Cerebellar cortex (tissue), 1 donor: Measurements from ENCODE around the gene CDX1.

Experiments
- DNase-seq: peaks from one replicate; pipeline ENCODE4 v3.0.0-alpha.2; 2015; ENCODE audit warnings: low spot score

The CDX1 gene

GRCh38 chr5:150184006-150184405, 17.4 kb downstream of the CDX1 start:
- no peak for DNase-seq

GRCh38 chr5:150184990-150185912, 18.7 kb downstream of the CDX1 start:
- DNase-seq, result no peak

DNA sequence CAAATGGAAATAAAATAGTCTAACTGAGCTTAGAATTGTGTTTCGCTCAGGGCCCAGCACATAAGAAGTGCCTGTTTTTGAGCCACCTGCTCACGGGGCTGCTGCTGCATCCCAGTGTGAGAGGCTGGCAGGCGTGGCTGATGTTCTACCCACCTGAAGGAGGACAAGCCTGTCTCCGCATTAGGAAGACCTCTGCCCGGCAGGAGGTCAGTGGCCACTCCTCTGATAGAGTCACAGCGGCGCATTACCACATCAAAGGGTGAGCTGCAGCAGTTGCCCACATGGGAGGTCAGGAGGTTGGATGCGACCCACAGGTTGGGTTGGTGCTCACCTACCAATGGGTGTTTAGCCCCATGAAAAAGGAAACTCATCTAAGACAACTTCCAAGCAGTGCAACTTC, 19.6 kb downstream of the CDX1 start:
- DNase-seq, result no peak

DNA sequence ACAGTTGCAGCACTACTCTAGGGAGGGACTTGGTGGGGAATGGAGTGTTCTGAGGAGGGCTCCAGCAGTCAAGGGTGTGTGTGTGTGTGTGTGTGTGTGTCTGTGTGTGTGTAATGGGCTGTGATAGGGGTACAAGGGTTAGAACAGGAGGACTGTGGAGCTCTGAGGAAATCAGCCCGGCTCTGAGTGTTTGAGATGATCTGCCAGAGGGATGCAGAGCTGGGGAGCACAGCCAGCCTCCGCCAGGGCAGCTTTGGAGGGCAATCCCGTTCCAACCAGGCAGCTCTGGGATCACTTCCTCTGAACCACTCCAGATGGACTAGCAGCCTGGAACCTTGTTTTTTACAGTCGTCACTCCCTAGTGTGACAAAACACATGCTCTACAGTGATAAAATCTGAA, 20.3 kb downstream of the CDX1 start:
- DNase-seq, result peak; percentile 93

GRCh38 chr5:150188146-150188842, 21.7 kb downstream of the CDX1 start:
- DNase-seq, result no peak

DNA sequence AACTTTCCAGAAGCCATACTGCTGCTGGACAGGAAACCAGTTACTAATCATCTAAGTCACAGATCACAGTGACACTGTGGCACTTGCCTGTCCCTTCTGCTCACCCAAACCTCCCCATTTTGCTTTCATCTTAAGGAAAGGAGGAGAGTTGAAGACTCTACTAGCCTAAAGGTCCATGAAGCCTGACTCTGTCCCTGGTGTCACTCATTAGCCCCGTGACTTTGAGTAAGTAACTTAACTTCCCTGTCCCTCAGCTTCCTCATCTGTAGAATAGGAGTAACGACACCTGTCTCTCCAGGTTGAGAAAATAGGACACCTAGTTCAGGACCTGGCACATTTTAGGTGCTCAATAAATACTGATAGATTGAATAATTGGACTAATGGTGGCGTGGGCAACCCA, 22.7 kb downstream of the CDX1 start:
- DNase-seq, result no peak

GRCh38 chr5:150189728-150190502, 23.3 kb downstream of the CDX1 start, which contains the start of gene SLC6A7:
Gene SLC6A7, plus strand, starts transcription at chr5:150190062. Its CDS starts 266 bp downstream, at chr5:150190328.
- DNase-seq, result no peak

DNA sequence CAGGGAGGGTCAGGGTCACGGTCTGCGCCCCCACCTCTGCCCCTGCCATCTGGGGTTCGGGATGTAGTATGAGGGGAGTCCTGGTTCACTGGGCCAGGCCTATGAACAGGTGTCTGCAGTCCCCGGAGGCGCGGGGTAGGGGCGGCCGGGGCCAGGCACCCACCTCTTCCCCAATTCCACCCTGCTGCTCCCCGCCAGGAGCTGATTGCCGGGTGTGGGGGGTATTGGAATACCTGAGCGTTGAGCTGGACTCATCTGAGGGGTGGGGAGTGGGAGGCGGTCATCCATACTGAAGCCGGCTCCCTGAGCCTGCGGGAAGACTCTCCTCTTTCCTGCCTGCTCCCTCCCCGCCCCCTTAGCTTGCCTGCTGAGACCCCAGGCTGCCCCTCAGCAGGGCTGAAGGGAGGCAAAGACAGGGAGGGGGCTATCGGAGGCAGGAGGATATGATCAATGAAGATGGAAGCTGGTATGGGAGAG, 24.0 kb downstream of the CDX1 start:
- DNase-seq, result no peak

GRCh38 chr5:150190987-150191386, 24.4 kb downstream of the CDX1 start:
- peak; percentile 48 for DNase-seq

GRCh38 chr5:150192462-150192861, 25.9 kb downstream of the CDX1 start:
- peak; percentile 71 for DNase-seq

GRCh38 chr5:150195736-150196485, 29.3 kb downstream of the CDX1 start:
- no peak for DNase-seq

GRCh38 chr5:150196514-150196913, 29.9 kb downstream of the CDX1 start:
- no peak for DNase-seq

DNA sequence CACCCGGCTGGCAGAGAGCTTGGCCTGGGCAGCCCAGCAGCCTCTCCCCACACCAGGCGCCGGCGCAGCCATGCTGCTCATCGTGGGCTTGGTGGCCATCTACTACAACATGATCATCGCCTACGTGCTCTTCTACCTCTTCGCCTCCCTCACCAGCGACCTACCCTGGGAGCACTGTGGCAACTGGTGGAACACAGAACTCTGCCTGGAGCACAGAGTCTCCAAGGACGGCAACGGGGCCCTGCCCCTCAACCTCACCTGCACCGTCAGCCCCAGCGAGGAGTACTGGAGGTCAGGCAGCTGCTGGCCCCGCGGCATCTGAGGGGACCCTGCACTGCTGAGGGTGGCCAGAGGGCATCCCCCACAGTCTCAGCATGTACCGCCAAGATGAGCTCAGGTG, 30.4 kb downstream of the CDX1 start:
- no peak for DNase-seq

DNA sequence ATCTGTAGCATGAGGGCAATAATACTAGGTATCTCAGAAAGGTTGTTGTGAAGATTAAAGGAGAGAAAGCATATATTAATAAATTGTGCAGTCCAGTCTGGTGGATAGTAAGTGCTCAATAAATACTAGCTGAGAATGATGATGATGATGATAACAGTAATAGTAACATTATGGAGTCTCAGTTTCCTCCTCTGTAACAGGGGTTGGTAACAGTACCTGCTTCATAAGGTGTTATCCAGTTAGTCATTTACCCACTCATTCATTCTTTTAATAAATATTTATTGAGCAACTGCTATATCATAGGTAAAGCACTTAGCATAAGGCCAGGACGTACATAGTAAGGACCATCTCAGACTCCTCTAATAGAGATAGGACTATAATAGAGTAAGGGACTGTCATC, 30.9 kb downstream of the CDX1 start:
- DNase-seq, result no peak

DNA sequence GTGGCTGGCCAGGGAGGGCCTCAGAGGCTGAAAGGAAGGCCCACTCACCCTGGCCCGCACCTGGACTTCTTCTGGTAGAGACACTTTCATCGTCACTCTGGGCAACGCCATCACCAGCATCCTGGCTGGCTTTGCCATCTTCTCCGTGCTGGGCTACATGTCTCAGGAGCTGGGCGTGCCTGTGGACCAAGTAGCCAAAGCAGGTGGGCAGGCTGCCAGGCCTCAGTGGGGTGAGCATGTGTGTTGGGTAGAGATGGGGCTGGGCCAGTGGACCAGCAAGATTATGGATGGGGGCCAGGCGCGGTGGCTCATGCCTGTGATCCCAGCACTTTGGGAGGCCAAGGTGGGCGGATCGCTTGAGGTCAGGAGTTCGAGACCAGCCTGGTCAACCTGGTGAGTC, 35.9 kb downstream of the CDX1 start:
- DNase-seq, result peak; percentile 78

- DNase-seq, result no peak
Observed at GRCh38 chr5:150203832-150204589, 37.4 kb downstream of the CDX1 start.

DNA sequence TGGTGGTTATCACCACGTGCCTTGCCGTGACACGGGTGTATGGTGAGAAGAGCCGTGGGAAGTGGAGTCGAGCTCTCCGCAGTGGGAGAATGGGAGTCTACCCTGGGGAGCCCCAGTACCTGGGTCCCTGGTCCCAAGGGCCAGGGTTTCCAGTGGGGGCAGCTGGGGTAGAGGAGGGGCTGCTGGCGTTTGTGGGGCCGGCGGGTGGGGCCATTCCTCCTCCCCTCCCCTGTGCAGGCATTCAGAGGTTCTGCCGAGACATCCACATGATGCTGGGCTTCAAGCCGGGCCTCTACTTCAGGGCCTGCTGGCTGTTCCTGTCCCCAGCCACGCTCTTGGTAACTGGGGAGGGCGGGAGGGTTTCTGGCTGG, 38.0 kb downstream of the CDX1 start:
- DNase-seq, result no peak

- no peak for DNase-seq
Observed at GRCh38 chr5:150206098-150206778, 39.7 kb downstream of the CDX1 start.

DNA sequence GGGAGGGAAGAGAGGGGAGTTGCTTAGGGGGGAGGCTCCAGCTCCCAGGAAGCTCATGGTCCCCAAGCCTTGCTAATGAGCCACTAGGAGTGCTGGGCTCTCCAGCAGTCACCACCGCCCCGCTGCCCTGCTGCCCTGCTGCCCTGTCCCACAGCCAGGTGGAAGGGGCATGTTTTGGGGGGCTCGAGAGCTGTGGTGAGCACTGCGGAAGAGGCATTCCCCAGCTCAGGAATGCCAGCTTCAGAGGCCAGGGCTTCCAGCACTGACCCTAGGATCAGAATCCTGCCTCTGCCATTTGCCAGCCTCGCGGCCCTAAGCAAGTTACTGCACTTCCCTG, 40.2 kb downstream of the CDX1 start:
- DNase-seq, result no peak
